Effector memory CD4-positive, alpha-beta T cell (primary cell): ENCODE results near the gene NSG1.

ENCODE experiments used
- DNase-seq, 3 donors: peaks; one replicate each; pipeline ENCODE4 v3.0.0-alpha.2; 2020
- H3K27ac ChIP-seq: 2 replicates; pipeline ENCODE4 v1.7.0; 2013; ENCODE audit warnings: mild to moderate bottlenecking, low read length, moderate library complexity; ENCODE audit not compliant: insufficient read depth, poor library complexity, severe bottlenecking
- H3K27me3 ChIP-seq: replicated peaks from 2 replicates; pipeline ENCODE4 v1.7.0; 2013; ENCODE audit warnings: mild to moderate bottlenecking, low read length; ENCODE audit not compliant: insufficient read depth, control insufficient read depth, poor library complexity, severe bottlenecking
- H3K36me3 ChIP-seq: 2 replicates; pipeline ENCODE4 v1.7.0; 2013; ENCODE audit warnings: mild to moderate bottlenecking, low read length, moderate library complexity; ENCODE audit not compliant: control insufficient read depth, insufficient read depth
- H3K4me1 ChIP-seq: 2 replicates; pipeline ENCODE4 v1.7.0; 2013; ENCODE audit warnings: low read length, mild to moderate bottlenecking; ENCODE audit not compliant: control insufficient read depth, insufficient read depth, poor library complexity, severe bottlenecking
- H3K4me3 ChIP-seq: 2 replicates; pipeline ENCODE4 v1.7.0; 2013; ENCODE audit warnings: low read length, low read depth, mild to moderate bottlenecking; ENCODE audit not compliant: insufficient read depth, poor library complexity, severe bottlenecking
- H3K9me3 ChIP-seq: 2 replicates; pipeline ENCODE4 v1.7.0; 2013; ENCODE audit warnings: mild to moderate bottlenecking, low read length, moderate library complexity; ENCODE audit not compliant: control insufficient read depth

The NSG1 gene

DNA sequence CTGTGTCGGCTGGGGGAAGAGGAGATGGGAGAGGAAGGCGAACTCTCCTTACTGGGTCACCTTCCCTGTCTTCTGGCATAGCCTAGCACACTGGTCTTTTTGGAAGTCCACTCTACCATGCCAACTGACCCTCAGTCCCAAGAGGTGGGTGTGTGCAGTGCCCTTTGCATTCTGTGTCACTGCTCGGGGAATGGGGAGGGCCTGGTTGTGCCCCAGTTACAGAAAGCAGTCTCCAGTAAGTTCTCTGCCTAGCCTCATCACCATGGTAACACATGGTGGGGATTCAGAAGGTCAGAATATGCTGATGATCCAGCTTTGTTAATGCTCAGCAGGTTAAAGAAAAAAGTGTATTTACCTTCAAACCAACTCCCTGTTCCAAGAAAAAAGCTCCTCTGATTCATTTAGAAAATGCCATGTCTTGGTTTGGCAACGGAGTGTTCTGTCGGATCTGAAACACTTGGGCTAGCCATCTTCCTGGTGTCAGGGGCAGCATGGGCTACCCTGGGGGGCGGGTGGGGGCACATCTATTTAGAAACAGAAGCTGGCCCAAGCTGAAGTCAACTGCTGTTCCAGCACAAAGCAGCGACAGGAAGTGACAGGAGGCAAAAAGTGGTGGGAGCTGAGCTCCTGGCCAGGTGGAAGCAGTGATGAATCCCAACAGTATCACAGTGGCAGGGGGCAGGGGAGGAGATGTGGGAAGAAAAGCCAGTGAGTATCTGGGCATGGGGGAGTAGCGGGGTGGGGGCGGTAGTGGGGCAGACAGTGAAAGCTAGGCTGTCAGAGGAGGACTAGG lies 37.0 kb downstream of the NSG1 start:
- H3K9me3 ChIP-seq: no peaks in the 10 kb centered on the region
- DNase-seq: no peak
- H3K27ac ChIP-seq: no peak overlapping the region
- H3K27me3 ChIP-seq: no peaks in the 10 kb centered on the region
- H3K4me1 ChIP-seq: peaks cover 5% of the 10 kb centered on the region
- peaks cover 23% of the 10 kb centered on the region for H3K36me3 ChIP-seq
- H3K4me3 ChIP-seq: no peak overlapping the region

DNA sequence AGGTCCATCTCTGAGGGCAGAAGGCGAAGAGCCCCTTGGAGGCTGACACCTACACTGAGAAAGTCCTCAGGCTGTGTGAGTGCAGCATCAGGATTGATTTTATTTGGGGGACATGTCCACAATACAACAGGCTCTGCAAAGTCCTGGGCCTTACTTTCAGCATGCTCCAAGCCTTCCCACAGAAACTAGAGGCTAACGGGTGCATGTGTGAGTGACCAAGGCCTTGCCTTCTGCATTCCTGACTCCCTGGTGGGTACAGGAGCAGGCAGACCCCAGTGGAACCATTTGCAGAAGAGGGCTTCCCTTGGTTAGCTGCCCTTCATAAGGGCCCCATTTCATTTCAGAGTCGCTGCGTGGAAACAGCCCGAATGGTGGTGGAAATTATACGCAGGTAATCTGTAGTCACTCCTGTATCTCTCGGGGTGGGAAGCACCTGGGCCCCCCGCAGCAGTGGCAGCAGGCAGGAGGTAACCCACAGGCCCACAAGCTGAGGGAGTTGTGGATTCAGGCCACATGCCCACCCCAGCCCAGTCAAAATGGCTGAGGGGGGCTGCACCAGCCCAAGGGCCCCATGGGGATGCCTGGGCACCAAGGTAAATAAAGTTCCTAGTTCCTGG lies 37.7 kb downstream of the NSG1 start:
- no peak for DNase-seq
- Histone ChIP-seq H3K27me3 (no peaks in the 10 kb centered on the region), H3K4me1 (no peaks in the 10 kb centered on the region), H3K27ac (no peak overlapping the region), H3K9me3 (no peaks in the 10 kb centered on the region), H3K36me3 (peaks cover 21% of the 10 kb centered on the region), H3K4me3 (no peak overlapping the region)

DNA sequence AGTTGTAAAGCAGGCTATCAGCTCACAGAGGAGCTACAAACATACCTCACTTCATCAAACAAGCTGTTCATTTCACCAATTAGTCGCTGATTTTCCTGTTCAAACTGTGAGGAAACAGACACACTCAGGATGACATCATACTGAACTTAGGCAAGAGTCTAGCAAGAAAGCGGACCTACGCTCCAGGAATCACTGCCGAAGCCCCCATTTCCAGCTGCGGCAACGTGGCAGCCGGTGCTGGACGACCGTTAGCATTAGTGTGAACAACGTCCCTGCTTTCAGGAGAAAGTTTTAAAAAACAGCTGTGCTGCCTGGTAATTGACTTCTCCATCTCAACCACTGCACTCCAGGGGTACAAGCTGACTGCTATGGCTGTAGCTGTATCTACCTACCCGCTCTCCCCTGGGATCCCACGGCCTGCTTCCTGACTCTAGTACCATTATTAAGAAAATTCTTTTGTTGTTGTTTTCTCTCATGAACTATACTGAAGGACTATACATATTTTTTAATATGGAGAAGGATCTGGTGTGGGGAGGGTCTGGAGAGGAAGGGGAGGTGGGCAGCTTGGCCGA lies 38.3 kb downstream of the NSG1 start:
- Histone ChIP-seq H3K27ac (no peak overlapping the region), H3K9me3 (no peaks in the 10 kb centered on the region), H3K36me3 (peaks cover 16% of the 10 kb centered on the region), H3K4me1 (no peaks in the 10 kb centered on the region), H3K4me3 (no peak overlapping the region), H3K27me3 (no peaks in the 10 kb centered on the region)
- DNase-seq: no peak

DNA sequence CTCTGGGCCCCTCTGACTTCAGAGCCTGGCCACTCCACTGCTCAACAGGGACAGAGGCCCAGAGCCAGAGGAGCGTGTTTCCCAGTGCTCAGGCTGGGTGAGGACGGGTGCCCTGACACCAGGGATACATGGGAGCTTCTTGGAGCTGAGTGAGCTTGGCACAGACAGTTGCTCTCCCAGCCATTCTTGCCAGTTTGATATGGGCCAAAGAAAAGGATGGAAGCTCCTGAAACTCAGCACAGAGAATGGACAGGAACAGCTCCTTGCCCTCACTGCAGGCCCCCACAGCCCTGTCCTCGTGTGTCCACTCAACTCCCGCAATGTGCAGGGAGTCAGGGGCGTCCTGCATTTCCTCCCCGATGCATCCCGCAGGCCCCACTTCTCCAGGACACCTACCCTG lies 38.8 kb downstream of the NSG1 start:
- H3K27me3 ChIP-seq: no peaks in the 10 kb centered on the region
- peaks cover 2% of the 10 kb centered on the region for H3K4me1 ChIP-seq
- H3K36me3 ChIP-seq: peaks cover 11% of the 10 kb centered on the region

DNA sequence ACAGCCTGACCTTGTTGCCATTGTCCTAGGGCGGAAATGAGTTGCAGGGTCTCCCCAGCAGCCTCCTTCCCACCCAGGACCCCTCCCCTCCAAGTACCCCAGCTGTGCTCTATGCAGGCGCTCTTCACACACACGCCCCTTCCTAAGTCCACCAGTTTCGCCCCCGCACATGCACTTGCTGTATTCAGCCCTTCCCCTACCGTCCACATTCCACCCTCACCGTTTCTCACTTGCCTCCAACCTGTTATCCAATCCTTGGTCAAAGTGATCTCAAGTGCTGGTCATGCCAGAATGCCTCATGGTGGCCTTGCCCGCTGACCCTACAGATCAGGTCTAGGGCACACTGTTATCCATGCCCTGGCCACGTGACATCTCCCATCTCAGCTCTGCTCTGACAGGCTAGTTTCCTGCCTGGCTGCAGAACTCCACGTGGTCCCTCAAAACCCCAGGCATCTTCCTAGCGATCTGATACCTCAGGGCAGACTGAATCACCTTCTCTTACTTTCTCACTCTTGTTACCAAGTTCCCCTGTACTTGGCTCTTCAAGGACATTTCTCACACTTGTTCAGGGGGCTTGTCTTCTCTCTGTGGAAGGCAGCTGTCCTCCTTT lies 39.7 kb downstream of the NSG1 start:
- Histone ChIP-seq H3K9me3 (no peaks in the 10 kb centered on the region), H3K36me3 (peaks cover 10% of the 10 kb centered on the region), H3K4me1 (peaks cover 2% of the 10 kb centered on the region), H3K4me3 (no peak overlapping the region), H3K27ac (no peak overlapping the region), H3K27me3 (no peaks in the 10 kb centered on the region)
- no peak for DNase-seq

More for the DNA sequence above, 38.8 kb downstream of the NSG1 start:
- Histone ChIP-seq H3K4me3 (no peak overlapping the region), H3K9me3 (no peaks in the 10 kb centered on the region), H3K27ac (no peak overlapping the region)
- DNase-seq: no peak

DNA sequence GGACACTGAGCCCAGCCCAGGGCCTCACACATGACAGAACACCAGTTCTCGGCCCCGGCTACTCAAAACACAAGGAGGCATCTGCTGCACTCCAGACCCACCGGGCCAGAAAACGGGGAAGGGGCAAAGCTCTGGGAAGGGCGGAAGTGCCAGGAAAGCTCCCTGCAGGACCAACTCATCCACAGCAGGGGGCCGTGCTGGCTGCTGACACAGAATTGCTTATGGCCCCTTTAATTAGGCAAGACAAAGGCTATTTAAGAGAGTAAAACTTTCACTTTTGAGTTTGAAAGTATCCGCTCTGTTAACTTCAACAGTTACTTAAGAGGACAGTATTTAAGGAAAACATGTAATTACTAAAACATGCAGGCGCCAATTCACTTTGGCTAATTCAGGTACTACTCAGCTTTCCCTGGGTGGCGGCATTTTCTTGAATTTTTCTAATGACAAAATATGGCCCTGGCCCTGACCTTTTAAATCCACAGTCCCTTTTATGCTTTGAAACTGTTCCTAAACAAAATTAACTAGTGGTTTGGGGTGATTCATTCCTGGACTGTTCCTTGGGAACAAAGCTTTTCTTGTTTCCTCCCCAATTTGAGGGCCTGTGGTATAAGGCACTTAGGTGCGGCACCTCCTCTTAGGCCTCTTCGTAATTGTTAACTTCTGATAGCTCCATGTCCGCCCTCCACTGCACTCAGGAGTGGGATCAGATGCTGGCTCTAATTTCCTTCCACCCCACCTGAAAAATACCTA lies 40.4 kb downstream of the NSG1 start:
- no peak overlapping the region for H3K4me3 ChIP-seq
- DNase-seq: no peak
- H3K9me3 ChIP-seq: no peaks in the 10 kb centered on the region
- no peaks in the 10 kb centered on the region for H3K27me3 ChIP-seq
- no peak overlapping the region for H3K27ac ChIP-seq
- H3K4me1 ChIP-seq: peaks cover 2% of the 10 kb centered on the region
- H3K36me3 ChIP-seq: peaks cover 8% of the 10 kb centered on the region

DNA sequence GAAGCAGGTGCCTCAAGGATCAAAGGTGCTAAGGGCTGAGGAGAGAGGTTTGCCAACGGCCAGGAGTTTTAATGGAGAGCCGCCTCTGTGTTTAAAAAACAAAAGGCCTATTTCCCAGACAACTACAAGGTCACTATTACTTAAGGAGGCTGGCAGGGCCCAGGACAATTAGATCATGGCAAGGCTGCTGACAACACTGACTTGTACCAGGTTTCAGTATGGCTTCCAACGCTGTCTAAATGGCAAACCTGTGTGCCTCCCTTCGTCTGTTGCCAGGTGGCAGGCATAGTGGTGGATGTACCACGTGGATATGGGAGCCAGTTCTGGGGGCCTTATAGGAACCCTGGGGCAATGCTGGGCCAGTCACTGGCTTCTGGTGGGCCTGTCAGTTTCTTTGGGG lies 41.0 kb downstream of the NSG1 start:
- H3K4me1 ChIP-seq: peaks cover 2% of the 10 kb centered on the region
- H3K27me3 ChIP-seq: no peaks in the 10 kb centered on the region
- H3K4me3 ChIP-seq: no peak overlapping the region
- DNase-seq: no peak
- no peak overlapping the region for H3K27ac ChIP-seq
- peaks cover 8% of the 10 kb centered on the region for H3K36me3 ChIP-seq
- no peaks in the 10 kb centered on the region for H3K9me3 ChIP-seq

DNA sequence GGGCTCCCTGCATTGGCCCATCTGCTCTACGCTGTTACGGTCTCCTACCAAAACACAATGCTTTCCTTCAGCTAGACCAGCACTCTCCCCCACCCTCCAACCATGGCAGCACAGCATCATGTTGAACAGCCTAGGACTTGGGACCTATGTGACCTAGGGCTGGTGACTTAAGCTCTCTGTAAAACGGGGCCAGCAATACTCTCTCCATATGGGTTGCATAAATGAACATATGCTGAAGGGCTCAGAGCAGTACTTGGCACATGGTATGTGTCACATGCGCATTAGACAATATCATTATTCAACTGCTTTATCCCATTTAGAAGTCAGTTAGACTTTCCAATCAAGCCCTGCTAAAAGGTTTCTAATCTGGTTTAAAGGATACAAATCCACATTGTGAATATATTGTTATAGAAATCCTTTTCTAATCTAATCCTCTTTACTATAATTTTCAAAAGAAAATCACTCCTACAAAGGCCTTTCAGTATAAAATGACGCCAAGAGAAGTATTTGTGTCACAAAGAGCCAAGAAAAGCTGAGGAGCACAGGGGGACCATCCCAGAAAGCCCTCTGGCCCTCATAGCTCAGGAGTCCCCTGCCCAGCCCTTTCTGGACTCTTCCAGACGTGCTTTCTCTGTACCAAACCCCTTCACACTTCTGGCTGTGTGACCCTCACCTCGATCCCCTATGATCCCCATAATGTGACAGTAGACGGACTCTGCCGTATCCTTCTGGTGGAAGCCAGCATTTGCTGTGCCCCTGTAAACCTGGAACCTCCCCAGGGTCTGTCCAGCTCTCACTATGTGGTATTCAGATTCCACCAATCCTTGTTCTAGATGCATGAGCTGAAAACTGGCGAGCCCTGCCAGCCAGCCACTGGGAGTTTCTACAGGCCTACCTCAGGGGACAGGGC lies 42.3 kb downstream of the NSG1 start:
- H3K27ac ChIP-seq: no peak overlapping the region
- peaks cover 2% of the 10 kb centered on the region for H3K4me1 ChIP-seq
- H3K27me3 ChIP-seq: no peaks in the 10 kb centered on the region
- no peak for DNase-seq
- H3K4me3 ChIP-seq: no peak overlapping the region
- peaks cover 9% of the 10 kb centered on the region for H3K36me3 ChIP-seq
- no peaks in the 10 kb centered on the region for H3K9me3 ChIP-seq
